ENCODE measurements around the gene PRPS1L1.
A peak's percentile ranks its signal among the peaks of the same experiment; 100 is the strongest.

Gene PRPS1L1

GRCh38 chr7:18045171-18045570 lies 17.5 kb upstream of the PRPS1L1 start:
- Histone ChIP-seq H3K36me3 (ENCODE audit: low read depth) (no peaks in the 10 kb centered on the region), H3K4me3 (ENCODE audit: severe bottlenecking) (no peak overlapping the region), H3K9me3 (ENCODE audit: severe bottlenecking) (no peaks in the 10 kb centered on the region), H3K27me3 (ENCODE audit: insufficient read depth, poor library complexity, severe bottlenecking) (no peaks in the 10 kb centered on the region), H3K27ac (ENCODE audit: poor library complexity, severe bottlenecking) (no peak overlapping the region), H3K4me1 (ENCODE audit: insufficient read depth, poor library complexity, severe bottlenecking) (peaks cover 4% of the 10 kb centered on the region)
- ATAC-seq (ENCODE audit: low read depth) (no peak), DNase-seq (ENCODE audit: low spot score) (no peak)
- no peak for TF ChIP-seq CTCF (IDR thresholded peaks at IDR 0.05; ENCODE audit: poor library complexity, severe bottlenecking)

- Histone ChIP-seq H3K9me3 (ENCODE audit: severe bottlenecking) (no peaks in the 10 kb centered on the region), H3K4me1 (ENCODE audit: insufficient read depth, poor library complexity, severe bottlenecking) (peaks cover 4% of the 10 kb centered on the region), H3K27me3 (ENCODE audit: insufficient read depth, poor library complexity, severe bottlenecking) (no peaks in the 10 kb centered on the region), H3K4me3 (ENCODE audit: severe bottlenecking) (no peak overlapping the region), H3K36me3 (ENCODE audit: low read depth) (no peaks in the 10 kb centered on the region), H3K27ac (ENCODE audit: poor library complexity, severe bottlenecking) (no peak overlapping the region)
- no peak for DNase-seq (ENCODE audit: low spot score)
- no peak for TF ChIP-seq CTCF (IDR thresholded peaks at IDR 0.05; ENCODE audit: poor library complexity, severe bottlenecking)
- ATAC-seq (ENCODE audit: low read depth) = no peak
Measured at GRCh38 chr7:18041191-18041590, 13.5 kb upstream of the PRPS1L1 start.

GRCh38 chr7:18040196-18040595 lies 12.6 kb upstream of the PRPS1L1 start:
- Histone ChIP-seq H3K36me3 (ENCODE audit: low read depth) (no peaks in the 10 kb centered on the region), H3K4me1 (ENCODE audit: insufficient read depth, poor library complexity, severe bottlenecking) (peaks cover 4% of the 10 kb centered on the region), H3K4me3 (ENCODE audit: severe bottlenecking) (no peak overlapping the region), H3K27me3 (ENCODE audit: insufficient read depth, poor library complexity, severe bottlenecking) (no peaks in the 10 kb centered on the region), H3K9me3 (ENCODE audit: severe bottlenecking) (no peaks in the 10 kb centered on the region), H3K27ac (ENCODE audit: poor library complexity, severe bottlenecking) (no peak overlapping the region)
- no peak for TF ChIP-seq CTCF (IDR thresholded peaks at IDR 0.05; ENCODE audit: poor library complexity, severe bottlenecking)
- ATAC-seq (ENCODE audit: low read depth) (peak; percentile 93), DNase-seq (ENCODE audit: low spot score) (no peak)

- ATAC-seq (ENCODE audit: low read depth) (no peak), DNase-seq (ENCODE audit: low spot score) (no peak)
- H3K9me3 ChIP-seq (ENCODE audit: severe bottlenecking) = no peaks in the 10 kb centered on the region
- no peaks in the 10 kb centered on the region for H3K27me3 ChIP-seq (ENCODE audit: insufficient read depth, poor library complexity, severe bottlenecking)
- no peak for TF ChIP-seq CTCF (IDR thresholded peaks at IDR 0.05; ENCODE audit: poor library complexity, severe bottlenecking)
- no peak overlapping the region for H3K4me3 ChIP-seq (ENCODE audit: severe bottlenecking)
- H3K27ac ChIP-seq (ENCODE audit: poor library complexity, severe bottlenecking) = no peak overlapping the region
- H3K36me3 ChIP-seq (ENCODE audit: low read depth) = no peaks in the 10 kb centered on the region
- peaks cover 4% of the 10 kb centered on the region for H3K4me1 ChIP-seq (ENCODE audit: insufficient read depth, poor library complexity, severe bottlenecking)
Measured at GRCh38 chr7:18038382-18038781, 10.7 kb upstream of the PRPS1L1 start.

- no peak for TF ChIP-seq CTCF (IDR thresholded peaks at IDR 0.05; ENCODE audit: poor library complexity, severe bottlenecking)
- Histone ChIP-seq H3K4me3 (ENCODE audit: severe bottlenecking) (no peak overlapping the region), H3K9me3 (ENCODE audit: severe bottlenecking) (no peaks in the 10 kb centered on the region), H3K4me1 (ENCODE audit: insufficient read depth, poor library complexity, severe bottlenecking) (peaks cover 4% of the 10 kb centered on the region), H3K27ac (ENCODE audit: poor library complexity, severe bottlenecking) (no peak overlapping the region), H3K36me3 (ENCODE audit: low read depth) (no peaks in the 10 kb centered on the region), H3K27me3 (ENCODE audit: insufficient read depth, poor library complexity, severe bottlenecking) (no peaks in the 10 kb centered on the region)
- no peak for DNase-seq (ENCODE audit: low spot score)
- ATAC-seq (ENCODE audit: low read depth) = no peak
Measured at GRCh38 chr7:18037609-18038008, 10.0 kb upstream of the PRPS1L1 start.

All from RWPE2 (cell line).